SK-N-SH (cell line): Measurements from ENCODE around the gene TNRC6B. TPM values are rescaled to one million over a fixed set of nuclear protein-coding genes. Genes with fewer than 3 reads are reported as not detected.

Experiments
- CTCF ChIA-PET: fragments of 300-600, 350-600 bp; formaldehyde crosslinking; extraction: SDS; loops from one replicate; lab custom pipeline; 2021; lab: Yijun Ruan, JAX
- POLR2A ChIA-PET: fragments of 350-600 bp; sonication (Branson Sonifier 250); formaldehyde crosslinking; extraction: SDS; loops from one replicate; lab custom pipeline; 2020; ENCODE audit warnings: antibody characterized with exemption, inconsistent platforms; lab: Yijun Ruan, JAX
- DNase-seq: peaks from one replicate; pipeline ENCODE4 v3.0.0; 2012
- H2AFZ ChIP-seq: fragments of 200-600 bp; sonication (generic); 2 replicates; pipeline ENCODE4 v1.8.1; 2016; ENCODE audit warnings: antibody characterized with exemption, mild to moderate bottlenecking, low read depth
- H3F3A ChIP-seq: fragments of 200-600 bp; sonication (generic); replicated peaks from 2 replicates; pipeline ENCODE3; 2016; ENCODE audit warnings: antibody characterized with exemption, mild to moderate bottlenecking; ENCODE audit not compliant: insufficient read depth
- H3K27ac ChIP-seq, 2 experiments: fragments of 200-500 bp in 1 of 2; fragments of 200-600 bp in 1 of 2; sonication (Bioruptor generic) in 1 of 2; sonication (generic), shearing (Covaris generic) in 1 of 2; 2 replicates each; pipeline versions ENCODE4 v1.5.1 to v1.6.1; 2014 to 2016; ENCODE audit warnings: low read depth in 2 of 2, inconsistent platforms in 1 of 2, low read length in 1 of 2, mild to moderate bottlenecking in 1 of 2, mixed read lengths in 1 of 2
- H3K27me3 ChIP-seq: fragments of 200-600 bp; sonication (generic), shearing (Covaris generic); 2 replicates; pipeline ENCODE4 v1.6.1; 2016; ENCODE audit warnings: mixed run types; ENCODE audit not compliant: insufficient read depth
- H3K36me3 ChIP-seq, 2 experiments: fragments of 200-500 bp in 1 of 2; fragments of 200-600 bp in 1 of 2; sonication (Bioruptor generic) in 1 of 2; sonication (generic) in 1 of 2; replicated peaks in 1 of 2; 2 replicates each; pipeline versions ENCODE3 to v1.5.1; 2014 to 2016; ENCODE audit warnings: low read length in 1 of 2, mild to moderate bottlenecking in 1 of 2; ENCODE audit not compliant: insufficient read depth in 2 of 2, control insufficient read depth in 1 of 2
- H3K4me1 ChIP-seq, 2 experiments: fragments of 200-500 bp in 1 of 2; fragments of 200-600 bp in 1 of 2; sonication (Bioruptor generic) in 1 of 2; sonication (generic), shearing (Covaris generic) in 1 of 2; 2 replicates each; pipeline versions ENCODE4 v1.5.1 to v1.6.1; 2014 to 2016; ENCODE audit warnings: low read depth in 1 of 2, low read length in 1 of 2, mixed run types in 1 of 2; ENCODE audit not compliant: insufficient read depth in 2 of 2, control insufficient read depth in 1 of 2
- H3K4me2 ChIP-seq: fragments of 200-600 bp; sonication (generic), shearing (Covaris generic); 2 replicates; pipeline ENCODE4 v1.6.1; 2017; ENCODE audit warnings: mixed run types
- H3K4me3 ChIP-seq, 2 experiments: fragments of 200-500 bp in 1 of 2; fragments of 200-600 bp in 1 of 2; sonication (Bioruptor generic) in 1 of 2; sonication (generic), shearing (Covaris generic) in 1 of 2; 2 replicates each; pipeline versions ENCODE4 v1.5.1 to v1.8.1; 2014 to 2016; ENCODE audit warnings: low read depth in 2 of 2, inconsistent platforms in 1 of 2, low read length in 1 of 2, mild to moderate bottlenecking in 1 of 2, mixed read lengths in 1 of 2, moderate library complexity in 1 of 2
- H3K79me2 ChIP-seq: fragments of 200-600 bp; sonication (generic); 2 replicates; pipeline ENCODE4 v1.8.1; 2017; ENCODE audit warnings: mild to moderate bottlenecking; ENCODE audit not compliant: insufficient read depth
- H3K9ac ChIP-seq: fragments of 200-600 bp; sonication (generic); 2 replicates; pipeline ENCODE4 v1.6.1; 2017; ENCODE audit warnings: mixed run types
- H3K9me2 ChIP-seq: fragments of 200-600 bp; sonication (generic); 2 replicates; pipeline ENCODE4 v1.6.1; 2017; ENCODE audit warnings: mixed run types
- H3K9me3 ChIP-seq: fragments of 200-600 bp; sonication (generic); 2 replicates; pipeline ENCODE4 v1.6.1; 2017; ENCODE audit warnings: mixed run types, mild to moderate bottlenecking, moderate library complexity
- H4K20me1 ChIP-seq: fragments of 200-600 bp; sonication (generic); 2 replicates; pipeline ENCODE4 v1.6.1; 2017; ENCODE audit warnings: mild to moderate bottlenecking, mixed run types; ENCODE audit not compliant: insufficient read depth
- CHD2 ChIP-seq: fragments of 150-350 bp; IDR thresholded peaks from 2 replicates; pipeline ENCODE4 v1.6.1; 2018; ENCODE audit warnings: low read length; ENCODE audit not compliant: partially characterized antibody
- CTCF ChIP-seq: fragments of 200-600 bp; sonication (generic); IDR thresholded peaks from 2 replicates; pipeline ENCODE4 v1.6.1; 2017; ENCODE audit warnings: antibody characterized with exemption, mild to moderate bottlenecking, moderate library complexity
- EP300 ChIP-seq, 2 experiments: IDR thresholded peaks; 2 replicates each; pipeline versions ENCODE4 v1.4.0 to v1.6.1; 2012; ENCODE audit warnings: borderline replicate concordance in 1 of 2, low read depth in 1 of 2, low read length in 1 of 2
- EZH2phosphoT487 ChIP-seq: fragments of 200-600 bp; sonication (generic); IDR thresholded peaks from 2 replicates; pipeline ENCODE4 v1.6.1; 2017; ENCODE audit warnings: low read depth, mixed run types, mild to moderate bottlenecking, antibody characterized with exemption, moderate library complexity, borderline replicate concordance
- FOSL2 ChIP-seq: IDR thresholded peaks from 2 replicates; pipeline ENCODE4 v1.4.0; 2012; ENCODE audit warnings: low read depth, mild to moderate bottlenecking, moderate library complexity, borderline replicate concordance
- FOXJ3 ChIP-seq: sonication (generic); formaldehyde crosslinking; IDR thresholded peaks from 2 replicates; pipeline ENCODE4 v1.5.1; 2020; ENCODE audit warnings: mild to moderate bottlenecking, missing genetic modification reagents
- FOXM1 ChIP-seq: IDR thresholded peaks from 2 replicates; pipeline ENCODE4 v1.4.0; 2012; ENCODE audit warnings: low read depth, mild to moderate bottlenecking
- GABPA ChIP-seq: IDR thresholded peaks from 2 replicates; pipeline ENCODE4 v1.4.0; 2012; ENCODE audit warnings: low read depth, mild to moderate bottlenecking
- GATA2 ChIP-seq: sonication (generic); formaldehyde crosslinking; IDR thresholded peaks from 2 replicates; pipeline ENCODE4 v1.5.0; 2020; ENCODE audit warnings: mild to moderate bottlenecking, missing genetic modification reagents
- IRF3 ChIP-seq: fragments of 150-350 bp; IDR thresholded peaks from 2 replicates; pipeline ENCODE4 v1.6.1; 2016; ENCODE audit warnings: mild to moderate bottlenecking, low read depth, low read length
- JUND ChIP-seq: IDR thresholded peaks from 2 replicates; pipeline ENCODE4 v1.4.0; 2012
- NFIC ChIP-seq: IDR thresholded peaks from 2 replicates; pipeline ENCODE4 v1.4.0; 2012; ENCODE audit warnings: borderline replicate concordance
- POLR2AphosphoS5 ChIP-seq: IDR thresholded peaks from 2 replicates; pipeline ENCODE4 v1.6.1; 2012; ENCODE audit warnings: low read depth, low read length
- RAD21 ChIP-seq: IDR thresholded peaks from 2 replicates; pipeline ENCODE4 v1.6.1; 2012; ENCODE audit warnings: mild to moderate bottlenecking, low read length
- RCOR1 ChIP-seq: fragments of 150-350 bp; IDR thresholded peaks from 2 replicates; pipeline ENCODE4 v1.6.1; 2017; ENCODE audit warnings: antibody characterized with exemption, low read length
- SIN3A ChIP-seq: IDR thresholded peaks from 2 replicates; pipeline ENCODE4 v1.6.1; 2012; ENCODE audit warnings: low read depth, mild to moderate bottlenecking, low read length, moderate library complexity, borderline replicate concordance
- SMC3 ChIP-seq: IDR thresholded peaks from 2 replicates; pipeline ENCODE4 v1.6.1; 2012; ENCODE audit warnings: low read depth, low read length, improper control_type of control experiment
- TAF1 ChIP-seq: IDR thresholded peaks from 2 replicates; pipeline ENCODE4 v1.6.1; 2012; ENCODE audit warnings: low read depth, mild to moderate bottlenecking, low read length, moderate library complexity, borderline replicate concordance
- TCF12 ChIP-seq: IDR thresholded peaks from 2 replicates; pipeline ENCODE4 v1.4.0; 2012
- USF2 ChIP-seq: fragments of 150-350 bp; IDR thresholded peaks from 2 replicates; pipeline ENCODE4 v1.6.1; 2017; ENCODE audit warnings: antibody characterized with exemption, low read length, low read depth, borderline replicate concordance
- YY1 ChIP-seq: IDR thresholded peaks from 2 replicates; pipeline ENCODE4 v1.4.0; 2012; ENCODE audit warnings: low read depth, mild to moderate bottlenecking
- ZBTB33 ChIP-seq: IDR thresholded peaks from 2 replicates; pipeline ENCODE4 v1.4.0; 2012; ENCODE audit warnings: low read depth, borderline replicate concordance
- WGBS: methylation state at CpG from one replicate; pipeline ENCODE4 v1.1.6; 2017; ENCODE audit warnings: low lambda C conversion rate; 5-methylcytosine and 5-hydroxymethylcytosine counted together
- polyA plus RNA-seq, 3 experiments: library from polyadenylated mRNA; depleted of rRNA; stranded (reverse); fragments of >200 nt; gene quantifications; 2 replicates each; pipeline ENCODE4 v1.2.3, GENCODE V29; 2012
- TF ChIP-seq, protein P1 (sequence below): IDR thresholded peaks from 2 replicates; pipeline ENCODE4 v1.6.1; 2012; ENCODE audit warnings: mild to moderate bottlenecking, low read depth, low read length, moderate library complexity

TNRC6B gene
- polyA plus RNA-seq, 1 of the 3 experiments (the other 2 are of a cell fraction): 1.2 TPM

DNA sequence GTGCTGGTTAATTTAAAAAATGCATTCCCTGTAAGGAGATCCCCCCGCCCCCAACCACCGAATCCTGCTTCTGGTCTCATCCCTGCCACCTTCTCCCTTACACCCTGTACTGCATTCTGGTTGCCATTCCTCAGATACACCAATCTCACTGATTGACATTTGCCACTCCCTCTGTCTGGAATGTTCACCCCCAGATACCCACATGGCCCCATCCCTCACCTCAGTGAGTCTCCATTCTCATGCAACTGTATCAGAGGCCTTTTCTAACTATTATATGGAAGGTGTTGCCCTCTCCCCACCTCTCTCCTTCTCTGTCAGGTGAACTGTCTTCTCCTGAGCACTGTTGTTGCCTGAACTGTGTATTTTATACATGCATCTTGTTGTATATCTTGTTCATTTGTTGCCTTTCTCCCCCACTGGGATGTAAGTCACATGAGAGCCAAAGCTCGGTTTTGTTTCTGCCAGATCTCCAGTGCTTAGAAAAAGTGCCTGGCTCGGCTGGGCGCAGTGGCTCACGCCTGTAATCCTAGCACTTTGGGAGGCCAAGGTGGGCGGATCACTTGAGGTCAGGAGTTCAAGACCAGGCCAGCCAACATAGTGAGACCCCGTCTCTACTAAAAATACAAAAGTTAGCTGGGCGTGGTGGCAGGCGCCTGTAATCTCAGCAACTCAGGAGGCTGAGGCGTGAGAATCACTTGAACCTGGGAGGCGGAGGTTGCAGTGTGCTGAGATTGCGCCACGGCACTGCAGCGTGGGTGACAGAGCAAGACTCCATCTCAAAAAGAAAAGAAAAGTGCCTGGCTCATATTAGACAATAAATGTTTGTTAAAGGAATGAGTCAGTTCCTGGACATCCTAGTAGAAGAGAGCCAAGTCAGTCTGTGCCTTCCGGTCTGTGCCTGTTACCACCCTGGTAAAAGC, 61.0 kb downstream of the TNRC6B start:
- Histone ChIP-seq H3K9ac (peak overlapping the region; percentile 43; the same call in 1 of the 2 replicates), H3K4me2 (peak overlapping the region; percentile 69), H3K4me1 (peaks cover 7 to 11% of the 10 kb centered on the region in 2 experiments; a peak in 3 of 4 replicates), H3K4me3 (peak overlapping the region in 1 of 2 experiments; percentile 40; a peak in 3 of 4 replicates), H3K27ac (peak overlapping the region in 1 of 2 experiments; percentile 83; a peak in 2 of 4 replicates), H2AFZ (no peak overlapping the region), H3K79me2 (peaks cover 58% of the 10 kb centered on the region), H3K9me2 (no peaks in the 10 kb centered on the region), H3K27me3 (no peaks in the 10 kb centered on the region), H3K9me3 (no peaks in the 10 kb centered on the region), H3K36me3 (no peaks in the 10 kb centered on the region), H3F3A (peaks cover 9% of the 10 kb centered on the region), H4K20me1 (no peaks in the 10 kb centered on the region)
- WGBS: 46% methylated on average over 15 of the region's 16 CpGs
- POLR2A ChIA-PET: no interaction called here
- DNase-seq: no peak
- CTCF ChIA-PET: no interaction called here
- TF ChIP-seq, protein P1, sequence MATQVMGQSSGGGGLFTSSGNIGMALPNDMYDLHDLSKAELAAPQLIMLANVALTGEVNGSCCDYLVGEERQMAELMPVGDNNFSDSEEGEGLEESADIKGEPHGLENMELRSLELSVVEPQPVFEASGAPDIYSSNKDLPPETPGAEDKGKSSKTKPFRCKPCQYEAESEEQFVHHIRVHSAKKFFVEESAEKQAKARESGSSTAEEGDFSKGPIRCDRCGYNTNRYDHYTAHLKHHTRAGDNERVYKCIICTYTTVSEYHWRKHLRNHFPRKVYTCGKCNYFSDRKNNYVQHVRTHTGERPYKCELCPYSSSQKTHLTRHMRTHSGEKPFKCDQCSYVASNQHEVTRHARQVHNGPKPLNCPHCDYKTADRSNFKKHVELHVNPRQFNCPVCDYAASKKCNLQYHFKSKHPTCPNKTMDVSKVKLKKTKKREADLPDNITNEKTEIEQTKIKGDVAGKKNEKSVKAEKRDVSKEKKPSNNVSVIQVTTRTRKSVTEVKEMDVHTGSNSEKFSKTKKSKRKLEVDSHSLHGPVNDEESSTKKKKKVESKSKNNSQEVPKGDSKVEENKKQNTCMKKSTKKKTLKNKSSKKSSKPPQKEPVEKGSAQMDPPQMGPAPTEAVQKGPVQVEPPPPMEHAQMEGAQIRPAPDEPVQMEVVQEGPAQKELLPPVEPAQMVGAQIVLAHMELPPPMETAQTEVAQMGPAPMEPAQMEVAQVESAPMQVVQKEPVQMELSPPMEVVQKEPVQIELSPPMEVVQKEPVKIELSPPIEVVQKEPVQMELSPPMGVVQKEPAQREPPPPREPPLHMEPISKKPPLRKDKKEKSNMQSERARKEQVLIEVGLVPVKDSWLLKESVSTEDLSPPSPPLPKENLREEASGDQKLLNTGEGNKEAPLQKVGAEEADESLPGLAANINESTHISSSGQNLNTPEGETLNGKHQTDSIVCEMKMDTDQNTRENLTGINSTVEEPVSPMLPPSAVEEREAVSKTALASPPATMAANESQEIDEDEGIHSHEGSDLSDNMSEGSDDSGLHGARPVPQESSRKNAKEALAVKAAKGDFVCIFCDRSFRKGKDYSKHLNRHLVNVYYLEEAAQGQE: no peak
- TF ChIP-seq NFIC: peak; percentile 5; the same call in 1 of the 2 replicates
- TF ChIP-seq POLR2AphosphoS5: no peak
- no peak for TF ChIP-seq RCOR1
- no peak for TF ChIP-seq RAD21
- TF ChIP-seq GATA2 (CRISPR knock-in tag): no peak
- no peak for TF ChIP-seq CHD2
- TF ChIP-seq IRF3: no peak
- no peak; the same call in 1 of the 2 replicates for TF ChIP-seq GABPA
- 0 out of 2 replicates have a peak, but pooled peaks have one; percentile 26 for TF ChIP-seq JUND
- no peak for TF ChIP-seq SMC3
- TF ChIP-seq FOXM1: no peak
- TF ChIP-seq ZBTB33: no peak
- no peak for TF ChIP-seq EP300 (IDR thresholded peaks at IDR 0.05; ENCODE audit: borderline replicate concordance in 1 of 2, low read depth in 1 of 2, low read length in 1 of 2)
- no peak for TF ChIP-seq YY1
- TF ChIP-seq TAF1: no peak
- TF ChIP-seq SIN3A: no peak
- no peak for TF ChIP-seq EZH2phosphoT487
- no peak for TF ChIP-seq FOXJ3 (CRISPR knock-in tag)
- TF ChIP-seq CTCF: no peak
- TF ChIP-seq TCF12: no peak
- TF ChIP-seq USF2: no peak
- TF ChIP-seq FOSL2: peak; percentile 45; the same call in 1 of the 2 replicates
